Body of pancreas (tissue), 4 donors: ENCODE measurements around the gene PLXDC2. TPM values are rescaled to one million over a fixed set of nuclear protein-coding genes. Genes with fewer than 3 reads are reported as not detected.

Experiments used
- ATAC-seq: fragments of 150-250 bp; one replicate; pipeline ENCODE4 v1.9.1; 2016
- DNase-seq, 4 donors: peaks; one replicate each; pipeline ENCODE4 v3.0.0-alpha.2; 2019
- H3K27ac ChIP-seq, 4 donors: fragments of 200-600 bp; sonication (generic); 1 replicate in 3 of 4; 2 replicates in 1 of 4; pipeline versions ENCODE4 v1.5.1 to v1.6.1; 2016 to 2019; ENCODE audit warnings: mild to moderate bottlenecking in 1 of 4, mixed read lengths in 1 of 4, moderate library complexity in 1 of 4
- H3K27me3 ChIP-seq, 2 donors: fragments of 200-600 bp; sonication (generic); one replicate each; pipeline ENCODE4 v1.6.0; 2016; ENCODE audit warnings: mild to moderate bottlenecking in 1 of 2
- H3K36me3 ChIP-seq, 2 donors: fragments of 200-600 bp; sonication (generic); replicated peaks in 1 of 2; 2 replicates each; pipeline ENCODE4 v1.5.1; 2016; ENCODE audit warnings: low read depth in 2 of 2; ENCODE audit not compliant: insufficient read depth in 1 of 2
- H3K4me1 ChIP-seq: fragments of 200-600 bp; sonication (generic); one replicate; pipeline ENCODE4 v1.6.0; 2016
- H3K4me3 ChIP-seq, 2 donors: fragments of 200-600 bp; sonication (generic); 1 replicate in 1 of 2; 2 replicates in 1 of 2; pipeline ENCODE4 v1.5.1; 2016 to 2019
- H3K9me3 ChIP-seq, 3 donors: fragments of 200-600 bp; sonication (generic); 1 replicate in 2 of 3; 2 replicates in 1 of 3; pipeline ENCODE4 v1.5.1; 2016
- POLR2A ChIP-seq, 3 donors: fragments of 450-650 bp; IDR thresholded peaks; one replicate each; pipeline ENCODE4 v1.6.1; 2016; ENCODE audit warnings: antibody characterized with exemption in 3 of 3, mild to moderate bottlenecking in 2 of 3
- WGBS, 2 donors: methylation state at CpG; one replicate each; pipeline ENCODE4 v1.1.5; 2017; 5-methylcytosine and 5-hydroxymethylcytosine counted together
- intact Hi-C: fragments of 100-400 bp; cut with DNase I; formaldehyde crosslinking; loops from one replicate; pipeline ENCODE4 v1.15.1; 2023
- total RNA-seq, 2 donors: library from RNA; depleted of rRNA; stranded (reverse); fragments of >200 nt; gene quantifications; one replicate each; pipeline ENCODE4 v1.1.0, GENCODE V29; 2016
- TF ChIP-seq, protein P1 (sequence below), 7 experiments: fragments of 450-650 bp in 4 of 7; fragments of 200-600 bp in 3 of 7; sonication (generic) in 3 of 7; IDR thresholded peaks; one replicate each; pipeline ENCODE4 v1.5.1; 2016 to 2019; ENCODE audit warnings: antibody characterized with exemption in 7 of 7

The PLXDC2 gene
- total RNA-seq, 2 donors from 2014 or later = 8.2 to 13.5 TPM

DNA sequence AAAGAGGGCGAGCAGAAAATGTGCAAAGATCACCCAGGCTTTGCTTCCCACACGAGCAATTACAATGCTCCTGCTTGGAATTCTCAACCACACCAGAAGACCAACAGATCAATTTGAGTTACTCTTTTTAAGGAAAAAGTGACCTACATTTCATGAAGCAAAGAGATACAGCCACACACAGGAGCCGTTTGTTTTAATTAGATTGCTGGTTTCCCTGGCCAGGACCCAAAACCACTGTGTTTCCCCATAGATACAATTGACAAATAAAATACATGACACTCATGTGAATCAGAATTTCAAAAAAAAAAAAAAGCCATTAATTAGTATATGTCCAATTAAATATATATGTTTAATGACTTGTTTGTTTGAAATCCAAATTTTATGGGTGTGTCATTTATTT, 458.3 kb downstream of the PLXDC2 start:
- Histone ChIP-seq H3K4me3 (no peak overlapping the region), H3K27ac (no peak overlapping the region), H3K27me3 (no peaks in the 10 kb centered on the region), H3K9me3 (no peaks in the 10 kb centered on the region), H3K4me1 (no peaks in the 10 kb centered on the region), H3K36me3 (no peaks in the 10 kb centered on the region)
- DNase-seq (no peak), ATAC-seq (no peak)
- TF ChIP-seq, protein P1, sequence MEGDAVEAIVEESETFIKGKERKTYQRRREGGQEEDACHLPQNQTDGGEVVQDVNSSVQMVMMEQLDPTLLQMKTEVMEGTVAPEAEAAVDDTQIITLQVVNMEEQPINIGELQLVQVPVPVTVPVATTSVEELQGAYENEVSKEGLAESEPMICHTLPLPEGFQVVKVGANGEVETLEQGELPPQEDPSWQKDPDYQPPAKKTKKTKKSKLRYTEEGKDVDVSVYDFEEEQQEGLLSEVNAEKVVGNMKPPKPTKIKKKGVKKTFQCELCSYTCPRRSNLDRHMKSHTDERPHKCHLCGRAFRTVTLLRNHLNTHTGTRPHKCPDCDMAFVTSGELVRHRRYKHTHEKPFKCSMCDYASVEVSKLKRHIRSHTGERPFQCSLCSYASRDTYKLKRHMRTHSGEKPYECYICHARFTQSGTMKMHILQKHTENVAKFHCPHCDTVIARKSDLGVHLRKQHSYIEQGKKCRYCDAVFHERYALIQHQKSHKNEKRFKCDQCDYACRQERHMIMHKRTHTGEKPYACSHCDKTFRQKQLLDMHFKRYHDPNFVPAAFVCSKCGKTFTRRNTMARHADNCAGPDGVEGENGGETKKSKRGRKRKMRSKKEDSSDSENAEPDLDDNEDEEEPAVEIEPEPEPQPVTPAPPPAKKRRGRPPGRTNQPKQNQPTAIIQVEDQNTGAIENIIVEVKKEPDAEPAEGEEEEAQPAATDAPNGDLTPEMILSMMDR (IDR thresholded peaks at IDR 0.05) = no peak
- no peak for TF ChIP-seq POLR2A (IDR thresholded peaks at IDR 0.05)
- intact Hi-C loops = no loop called here
- 36 to 47% methylated on average over 3 of the region's 3 CpGs for WGBS, 2 donors

GRCh38 chr10:20276127-20276979, 460.1 kb downstream of the PLXDC2 start:
- WGBS, 2 donors = 55 to 61% methylated on average over 6 of the region's 6 CpGs
- Histone ChIP-seq H3K36me3 (no peaks in the 10 kb centered on the region), H3K4me3 (no peak overlapping the region), H3K27me3 (no peaks in the 10 kb centered on the region), H3K9me3 (no peaks in the 10 kb centered on the region), H3K4me1 (no peaks in the 10 kb centered on the region), H3K27ac (no peak overlapping the region)
- TF ChIP-seq, protein P1 (IDR thresholded peaks at IDR 0.05) = no peak
- no peak for TF ChIP-seq POLR2A (IDR thresholded peaks at IDR 0.05)
- intact Hi-C loops = no loop called here
- ATAC-seq = no peak
- no peak for DNase-seq

DNA sequence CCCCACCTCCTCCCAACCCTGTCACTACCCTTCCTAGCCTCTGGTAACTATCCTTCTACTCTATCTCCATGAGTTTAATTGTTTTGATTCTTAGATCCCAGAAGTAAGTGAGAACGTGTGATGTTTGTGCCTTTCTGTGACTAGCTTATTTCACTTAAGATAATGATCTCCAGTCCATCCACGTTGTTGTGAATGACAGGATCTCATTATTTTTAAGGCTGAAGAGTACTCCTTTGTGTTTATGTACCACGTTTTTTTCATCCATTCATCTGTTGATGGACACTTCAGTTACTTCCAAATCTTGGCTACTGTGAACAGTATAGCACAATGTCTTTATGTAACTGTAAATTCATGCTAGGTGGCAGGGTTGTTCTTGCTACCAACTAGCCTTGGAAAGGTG, 461.6 kb downstream of the PLXDC2 start:
- ATAC-seq = no peak

DNA sequence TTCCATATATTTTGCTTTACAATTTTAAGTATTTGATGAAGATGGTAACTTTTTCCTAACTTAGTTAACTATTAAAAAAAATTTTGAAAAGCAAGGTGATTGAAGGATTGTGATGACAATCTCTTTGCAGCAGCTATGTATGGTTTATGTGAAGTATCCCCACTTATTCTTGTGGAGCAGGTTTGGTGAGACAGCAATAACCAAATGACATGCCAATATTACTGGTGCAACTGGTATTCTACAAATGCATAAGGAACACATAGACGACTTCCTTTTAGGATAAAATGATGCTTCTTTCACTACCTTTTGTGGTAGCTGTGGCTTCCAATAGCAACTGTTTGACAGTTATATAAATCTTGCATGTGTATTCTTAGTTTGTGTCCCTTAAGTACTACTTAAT, 465.3 kb downstream of the PLXDC2 start:
- WGBS, 2 donors = 24 to 43% methylated on average over 1 of the region's 1 CpG
- no peaks in the 10 kb centered on the region for H3K9me3 ChIP-seq
- no peaks in the 10 kb centered on the region for H3K36me3 ChIP-seq
- TF ChIP-seq POLR2A (IDR thresholded peaks at IDR 0.05) = no peak
- TF ChIP-seq, protein P1 (IDR thresholded peaks at IDR 0.05) = no peak
- no peak overlapping the region for H3K4me3 ChIP-seq
- intact Hi-C loops = no loop called here
- H3K27ac ChIP-seq = no peak overlapping the region
- DNase-seq (no peak), ATAC-seq (no peak)
- H3K4me1 ChIP-seq = no peaks in the 10 kb centered on the region
- H3K27me3 ChIP-seq = no peaks in the 10 kb centered on the region

More for the DNA sequence above, 461.6 kb downstream of the PLXDC2 start:
- H3K9me3 ChIP-seq = no peaks in the 10 kb centered on the region
- 32 to 49% methylated on average over 3 of the region's 3 CpGs for WGBS, 2 donors
- H3K27ac ChIP-seq = no peak overlapping the region
- H3K36me3 ChIP-seq = no peaks in the 10 kb centered on the region
- DNase-seq = no peak
- intact Hi-C loops = no loop called here
- TF ChIP-seq POLR2A (IDR thresholded peaks at IDR 0.05) = no peak
- TF ChIP-seq, protein P1 (IDR thresholded peaks at IDR 0.05) = no peak
- no peak overlapping the region for H3K4me3 ChIP-seq
- no peaks in the 10 kb centered on the region for H3K27me3 ChIP-seq
- no peaks in the 10 kb centered on the region for H3K4me1 ChIP-seq

DNA sequence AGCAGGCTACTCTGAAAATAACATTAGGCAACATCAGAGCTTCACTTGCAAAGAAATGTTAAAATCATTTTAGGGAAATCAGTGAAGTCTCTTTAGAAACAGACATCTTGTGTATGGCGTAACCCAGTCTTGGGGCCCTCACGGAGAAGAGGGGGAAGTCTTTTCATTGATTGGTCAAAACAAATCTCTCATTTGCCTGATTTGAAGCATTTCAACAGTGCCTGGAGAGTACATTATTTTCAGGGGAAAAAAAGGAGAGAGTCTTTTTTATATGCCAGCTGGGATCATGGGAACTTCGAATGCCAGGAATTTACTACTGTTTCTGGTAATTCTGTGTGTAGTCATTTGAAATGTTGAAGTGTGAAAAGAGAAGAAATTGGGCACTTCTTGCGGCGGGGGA, 471.4 kb downstream of the PLXDC2 start:
- H3K4me1 ChIP-seq = no peaks in the 10 kb centered on the region
- ATAC-seq (no peak), DNase-seq (no peak)
- H3K9me3 ChIP-seq = no peaks in the 10 kb centered on the region
- no peak overlapping the region for H3K4me3 ChIP-seq
- no peaks in the 10 kb centered on the region for H3K27me3 ChIP-seq
- no peaks in the 10 kb centered on the region for H3K36me3 ChIP-seq
- TF ChIP-seq, protein P1 (IDR thresholded peaks at IDR 0.05) = no peak
- TF ChIP-seq POLR2A (IDR thresholded peaks at IDR 0.05) = no peak
- intact Hi-C loops = no loop called here
- WGBS, 2 donors = 55 to 57% methylated on average over 5 of the region's 5 CpGs
- H3K27ac ChIP-seq = no peak overlapping the region
